HEK293 (cell line): Measurements from ENCODE around the gene NBDY.
A peak's percentile ranks its signal among the peaks of the same experiment; 100 is the strongest.
"Not testable (repeated sequence)": the region's sequence is repeated elsewhere in the genome, so short reads cannot be mapped to it uniquely, and the experiment has no call there.

ENCODE experiments used
- CTCF ChIA-PET: fragments of 350-600 bp; formaldehyde crosslinking; extraction: SDS; loops from one replicate; lab custom pipeline; 2021; ENCODE audit warnings: antibody characterized with exemption; lab: Yijun Ruan, JAX
- POLR2A ChIA-PET: fragments of 300-600 bp; formaldehyde crosslinking; extraction: SDS; loops from one replicate; lab custom pipeline; 2020; ENCODE audit warnings: antibody characterized with exemption, inconsistent platforms; lab: Yijun Ruan, JAX
- H3K27ac ChIP-seq: fragments of 200-500 bp; sonication (Bioruptor generic); 2 replicates; pipeline ENCODE4 v1.5.1; 2014; ENCODE audit warnings: low read depth, low read length, control low read depth, inconsistent platforms; ENCODE audit errors: extremely low read depth
- H3K36me3 ChIP-seq, 2 experiments: fragments of 200-500 bp in 1 of 2; sonication (Bioruptor generic) in 1 of 2; 1 replicate in 1 of 2; 2 replicates in 1 of 2; pipeline ENCODE4 v1.5.1; 2014 to 2017; ENCODE audit warnings: inconsistent platforms in 2 of 2, low read length in 2 of 2; ENCODE audit not compliant: control insufficient read depth in 2 of 2, insufficient read depth in 1 of 2
- H3K4me1 ChIP-seq: fragments of 200-500 bp; sonication (Bioruptor generic); 2 replicates; pipeline ENCODE4 v1.5.1; 2014; ENCODE audit warnings: mild to moderate bottlenecking, low read length, inconsistent platforms; ENCODE audit not compliant: control insufficient read depth, insufficient read depth
- H3K4me3 ChIP-seq: 2 replicates; pipeline ENCODE4 v1.5.1; 2011; ENCODE audit warnings: low read depth, mild to moderate bottlenecking, control low read depth, low read length, moderate library complexity
- H3K9me3 ChIP-seq: fragments of 200-500 bp; sonication (Bioruptor generic); 2 replicates; pipeline ENCODE4 v1.5.1; 2014; ENCODE audit warnings: low read depth, low read length, inconsistent platforms; ENCODE audit not compliant: control insufficient read depth, insufficient read depth
- KLF9 ChIP-seq: fragments of 450-650 bp; formaldehyde crosslinking; IDR thresholded peaks from 2 replicates; pipeline ENCODE4 v1.5.1; 2016; ENCODE audit warnings: missing biosample characterization, missing genetic modification characterization, low read depth
- MZF1 ChIP-seq: fragments of 450-650 bp; formaldehyde crosslinking; IDR thresholded peaks from 2 replicates; pipeline ENCODE4 v1.5.1; 2017; ENCODE audit warnings: missing biosample characterization, missing genetic modification characterization, borderline replicate concordance
- PRDM1 ChIP-seq: fragments of 450-650 bp; formaldehyde crosslinking; IDR thresholded peaks from 2 replicates; pipeline ENCODE4; 2016; ENCODE audit warnings: missing biosample characterization, missing genetic modification characterization
- SP3 ChIP-seq: fragments of 450-650 bp; formaldehyde crosslinking; IDR thresholded peaks from 2 replicates; pipeline ENCODE4 v1.5.1; 2016; ENCODE audit warnings: missing biosample characterization, missing genetic modification characterization
- ZNF514 ChIP-seq: fragments of 450-650 bp; formaldehyde crosslinking; IDR thresholded peaks from 2 replicates; pipeline ENCODE4 v1.5.1; 2016; ENCODE audit warnings: missing biosample characterization, missing genetic modification characterization
- ZNF560 ChIP-seq: fragments of 450-650 bp; formaldehyde crosslinking; IDR thresholded peaks from 2 replicates; pipeline ENCODE4 v1.5.1; 2017; ENCODE audit warnings: missing biosample characterization, missing genetic modification characterization, borderline replicate concordance
- ZNF623 ChIP-seq: fragments of 450-650 bp; formaldehyde crosslinking; IDR thresholded peaks from 2 replicates; pipeline ENCODE4 v1.5.1; 2016; ENCODE audit warnings: missing biosample characterization, missing genetic modification characterization
- TF ChIP-seq, protein P1 (sequence below): fragments of 450-650 bp; formaldehyde crosslinking; IDR thresholded peaks from 2 replicates; pipeline ENCODE4 v1.5.1; 2016; ENCODE audit warnings: missing biosample characterization, missing genetic modification characterization
- TF ChIP-seq, protein P2 (sequence below): fragments of 450-650 bp; formaldehyde crosslinking; IDR thresholded peaks from 2 replicates; pipeline ENCODE4 v1.5.1; 2017; ENCODE audit warnings: missing biosample characterization, missing genetic modification characterization
- TF ChIP-seq, protein P3 (sequence below): fragments of 450-650 bp; formaldehyde crosslinking; IDR thresholded peaks from 2 replicates; pipeline ENCODE4 v1.5.1; 2016; ENCODE audit warnings: missing biosample characterization, missing genetic modification characterization

The NBDY gene

DNA sequence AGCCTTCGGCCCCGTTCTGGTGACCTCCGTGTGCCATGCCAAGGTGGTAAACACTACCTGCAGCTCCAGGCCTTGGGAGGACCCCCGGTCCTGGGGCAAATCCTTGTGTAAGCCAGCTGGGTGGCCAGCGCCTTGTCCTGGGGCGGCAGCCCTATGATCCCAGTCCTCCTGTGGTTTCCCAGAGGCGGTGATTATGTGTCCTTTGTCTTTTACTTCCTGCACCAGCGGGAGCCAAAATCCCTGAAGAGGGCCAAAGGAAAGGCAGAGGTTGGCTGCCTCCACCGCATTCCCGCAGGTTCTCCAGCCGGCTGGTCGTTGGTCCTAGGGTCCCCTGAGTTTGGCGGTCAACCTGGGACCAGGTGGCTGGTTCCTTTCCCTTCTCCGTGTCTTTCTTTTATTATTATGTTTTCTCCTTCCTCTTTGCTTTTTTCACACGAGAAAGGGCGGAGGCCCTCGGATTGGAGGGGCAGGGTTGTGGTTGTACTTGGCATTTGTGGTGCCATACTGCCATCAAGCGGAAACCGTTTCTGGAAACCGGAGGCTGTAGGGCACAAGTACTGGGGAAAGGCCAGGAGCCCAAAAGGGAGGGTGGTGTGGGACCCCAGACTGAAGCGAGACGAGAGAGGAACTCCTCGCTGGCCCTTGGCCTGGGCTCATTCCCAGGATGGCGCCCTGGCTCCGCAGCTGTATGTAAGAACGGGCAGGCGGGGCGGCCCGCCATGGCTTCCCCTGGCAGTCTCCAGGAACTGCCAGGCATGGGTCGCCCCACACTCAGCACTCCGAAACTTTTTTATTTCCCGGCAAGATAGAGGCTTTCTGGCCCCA is 49.3 kb downstream of the NBDY start:
- CTCF ChIA-PET, POLR2A ChIA-PET, H3K27ac ChIP-seq, H3K4me3 ChIP-seq, H3K4me1 ChIP-seq, H3K9me3 ChIP-seq, H3K36me3 ChIP-seq: not testable (repeated sequence)

DNA sequence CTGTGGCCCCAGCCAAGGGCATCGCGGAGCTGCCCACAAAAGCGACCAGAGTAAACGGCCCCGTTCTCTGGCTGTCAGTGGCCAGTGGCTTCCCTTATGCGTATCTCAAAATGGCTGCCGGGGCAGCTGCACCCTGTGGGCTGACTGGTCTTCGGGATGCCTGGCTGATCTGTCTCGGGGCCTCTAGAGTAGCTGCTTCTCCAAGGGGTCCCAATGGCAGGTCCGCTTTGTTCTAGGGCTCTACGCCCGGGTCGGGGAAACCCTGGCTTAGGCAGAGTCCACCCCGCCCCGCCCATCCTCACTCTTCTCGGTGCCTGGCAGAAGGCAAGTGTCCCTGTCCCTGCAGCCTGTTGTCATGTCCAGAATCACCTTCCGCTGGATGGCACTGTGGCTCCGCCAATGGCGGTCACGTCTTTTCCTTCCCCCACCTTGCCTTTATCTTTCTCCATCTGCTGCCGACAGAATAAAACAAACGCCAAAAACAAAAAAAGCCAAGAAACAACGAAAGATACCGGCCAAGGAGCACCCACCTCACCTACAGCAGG is 50.0 kb downstream of the NBDY start:
- H3K27ac ChIP-seq, H3K4me1 ChIP-seq, POLR2A ChIA-PET, H3K36me3 ChIP-seq, H3K9me3 ChIP-seq, CTCF ChIA-PET, H3K4me3 ChIP-seq: not testable (repeated sequence)

DNA sequence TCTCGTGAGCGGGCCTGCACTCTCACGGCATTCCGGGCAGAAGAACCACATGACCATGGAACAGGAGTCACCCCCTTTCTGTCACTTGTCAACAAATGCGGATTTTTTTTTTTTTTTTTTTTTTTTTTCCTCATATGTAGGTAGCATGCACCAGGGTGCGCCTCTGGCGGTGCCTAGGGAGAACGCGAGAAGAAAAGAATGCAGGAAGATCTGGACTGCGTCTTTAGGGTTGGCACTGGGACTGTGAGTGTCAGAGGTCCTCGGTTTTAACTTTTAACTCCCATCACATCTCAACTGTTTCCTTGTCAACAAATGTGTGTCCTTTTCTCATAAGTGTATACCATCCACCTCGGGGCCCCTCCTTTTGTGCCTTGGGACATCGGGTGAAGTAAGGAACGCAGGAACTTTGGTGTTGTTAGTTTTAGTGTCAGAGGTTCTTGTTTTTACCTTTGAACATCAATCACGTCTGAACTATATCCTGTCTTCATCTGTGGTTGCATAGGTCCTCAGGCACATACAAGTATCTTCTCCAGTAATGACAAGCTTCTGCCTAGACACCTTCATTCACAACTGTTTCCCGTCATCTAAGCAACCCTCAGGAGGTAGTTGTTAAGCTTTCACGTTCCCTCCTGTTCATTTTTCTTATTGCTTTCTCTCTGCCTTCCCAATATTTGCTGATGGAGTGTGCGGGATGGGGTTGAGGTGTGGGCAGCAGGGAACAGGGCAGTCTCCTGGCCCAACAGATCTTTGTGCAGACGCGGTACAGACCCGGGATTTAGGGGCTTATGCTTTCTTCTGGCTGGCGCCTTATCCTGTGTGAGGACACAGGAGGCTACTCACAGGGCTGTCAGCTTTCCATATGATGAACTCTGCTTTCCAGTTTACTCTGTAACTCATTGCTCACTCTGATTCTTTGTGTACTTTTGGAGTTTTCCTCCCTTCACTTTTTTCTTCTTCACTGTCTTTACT is 51.9 kb downstream of the NBDY start:
- POLR2A ChIA-PET, H3K27ac ChIP-seq, H3K4me1 ChIP-seq, H3K36me3 ChIP-seq, H3K9me3 ChIP-seq, H3K4me3 ChIP-seq: not testable (repeated sequence)
- CTCF ChIA-PET = interaction anchor here (0.6 to 0.7 kb wide), 2 partner anchors 14 to 22 kb away, joined by 4 to 6 read pairs; no protein-coding TSS in a partner anchor

DNA sequence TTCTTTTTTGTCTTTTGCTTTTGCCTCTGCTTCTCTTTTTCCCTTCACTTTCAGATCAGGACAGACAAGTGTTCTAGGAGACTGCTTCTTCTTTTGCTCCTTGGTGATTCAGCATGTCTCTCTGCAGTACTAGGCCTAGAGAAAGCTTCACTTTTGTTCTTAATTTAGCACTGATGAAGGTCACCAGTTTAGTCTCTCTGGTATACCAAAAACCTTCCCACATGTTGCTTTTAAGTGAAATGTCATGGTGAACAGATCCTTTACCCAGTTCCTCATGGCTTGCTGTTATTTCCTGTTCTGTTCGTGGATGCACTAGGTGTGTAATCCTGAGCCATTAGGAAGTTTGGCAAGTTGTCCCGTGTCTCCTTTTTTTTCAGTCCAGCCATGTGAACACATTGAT is 53.3 kb downstream of the NBDY start:
- no peak for TF ChIP-seq ZNF560
- TF ChIP-seq PRDM1 (tag by site-specific recombination) = peak; percentile 51
- TF ChIP-seq, all 188 proteins: peak for 1
- peaks cover 0 to 13% of the 10 kb centered on the region in 2 experiments; a peak in 1 of 3 replicates for H3K36me3 ChIP-seq
- ChIA-PET POLR2A (no interaction called here), CTCF (interaction anchor here (0.7 kb wide), 2 partner anchors 17 to 48 kb away, joined by 3 to 4 read pairs; no protein-coding TSS in a partner anchor)
- no peaks in the 10 kb centered on the region for H3K4me1 ChIP-seq
- H3K9me3 ChIP-seq = no peaks in the 10 kb centered on the region
- no peak overlapping the region for H3K4me3 ChIP-seq
- H3K27ac ChIP-seq = no peak overlapping the region

DNA sequence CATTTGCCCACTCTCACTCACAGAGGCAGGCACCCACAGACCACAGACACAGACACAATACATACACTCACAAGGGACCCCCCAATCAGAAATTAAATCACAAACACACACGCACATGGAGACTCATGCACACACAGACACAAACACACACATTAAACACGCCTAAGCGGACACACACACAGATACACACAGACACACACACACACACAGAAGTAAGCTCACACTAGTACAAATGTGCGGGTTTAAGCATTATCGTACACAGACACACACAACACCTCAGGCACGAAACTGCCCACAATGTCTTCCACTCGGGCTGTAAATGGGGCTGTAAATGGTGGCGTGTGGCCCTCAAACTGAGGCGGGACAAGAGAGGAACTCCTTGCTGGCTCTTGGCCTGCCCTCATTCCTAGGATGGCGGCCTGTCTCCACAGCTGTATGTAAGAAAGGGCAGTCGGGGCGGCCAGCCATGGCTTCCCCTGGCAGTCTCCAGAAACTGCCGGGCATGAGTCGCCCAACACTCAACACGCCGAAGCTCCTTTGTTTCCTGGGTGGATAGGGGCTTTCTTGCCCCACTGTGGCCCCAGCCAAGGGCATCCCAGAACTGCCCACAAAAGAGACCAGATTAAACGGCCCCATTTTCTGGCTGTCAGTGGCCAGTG is 53.9 kb downstream of the NBDY start:
- H3K27ac ChIP-seq = peak overlapping the region; percentile 73
- H3K36me3 ChIP-seq = peaks cover 0 to 15% of the 10 kb centered on the region in 2 experiments; a peak in 1 of 3 replicates
- no peaks in the 10 kb centered on the region for H3K4me1 ChIP-seq
- ChIA-PET POLR2A (no interaction called here), CTCF (interaction anchor here (0.6 to 0.8 kb wide), 6 partner anchors 16 to 1697 kb away, joined by 3 to 6 read pairs (median 4); no protein-coding TSS in a partner anchor)
- H3K4me3 ChIP-seq = peak overlapping the region; percentile 41
- TF ChIP-seq KLF9 (tag by site-specific recombination) = no peak
- no peak for TF ChIP-seq ZNF514
- no peak for TF ChIP-seq SP3 (tag by site-specific recombination)
- TF ChIP-seq MZF1 (tag by site-specific recombination) = no peak
- TF ChIP-seq, protein P1, sequence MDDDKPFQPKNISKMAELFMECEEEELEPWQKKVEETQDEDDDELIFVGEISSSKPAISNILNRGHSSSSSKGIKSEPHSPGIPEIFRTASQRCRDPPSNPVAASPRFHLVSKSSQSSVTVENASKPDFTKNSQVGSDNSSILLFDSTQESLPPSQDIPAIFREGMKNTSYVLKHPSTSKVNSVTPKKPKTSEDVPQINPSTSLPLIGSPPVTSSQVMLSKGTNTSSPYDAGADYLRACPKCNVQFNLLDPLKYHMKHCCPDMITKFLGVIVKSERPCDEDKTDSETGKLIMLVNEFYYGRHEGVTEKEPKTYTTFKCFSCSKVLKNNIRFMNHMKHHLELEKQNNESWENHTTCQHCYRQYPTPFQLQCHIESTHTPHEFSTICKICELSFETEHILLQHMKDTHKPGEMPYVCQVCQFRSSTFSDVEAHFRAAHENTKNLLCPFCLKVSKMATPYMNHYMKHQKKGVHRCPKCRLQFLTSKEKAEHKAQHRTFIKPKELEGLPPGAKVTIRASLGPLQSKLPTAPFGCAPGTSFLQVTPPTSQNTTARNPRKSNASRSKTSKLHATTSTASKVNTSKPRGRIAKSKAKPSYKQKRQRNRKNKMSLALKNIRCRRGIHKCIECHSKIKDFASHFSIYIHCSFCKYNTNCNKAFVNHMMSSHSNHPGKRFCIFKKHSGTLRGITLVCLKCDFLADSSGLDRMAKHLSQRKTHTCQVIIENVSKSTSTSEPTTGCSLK (tag by site-specific recombination) = no peak
- no peak for TF ChIP-seq ZNF623
- TF ChIP-seq, protein P2, sequence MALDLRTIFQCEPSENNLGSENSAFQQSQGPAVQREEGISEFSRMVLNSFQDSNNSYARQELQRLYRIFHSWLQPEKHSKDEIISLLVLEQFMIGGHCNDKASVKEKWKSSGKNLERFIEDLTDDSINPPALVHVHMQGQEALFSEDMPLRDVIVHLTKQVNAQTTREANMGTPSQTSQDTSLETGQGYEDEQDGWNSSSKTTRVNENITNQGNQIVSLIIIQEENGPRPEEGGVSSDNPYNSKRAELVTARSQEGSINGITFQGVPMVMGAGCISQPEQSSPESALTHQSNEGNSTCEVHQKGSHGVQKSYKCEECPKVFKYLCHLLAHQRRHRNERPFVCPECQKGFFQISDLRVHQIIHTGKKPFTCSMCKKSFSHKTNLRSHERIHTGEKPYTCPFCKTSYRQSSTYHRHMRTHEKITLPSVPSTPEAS = peak; percentile 76
- TF ChIP-seq, protein P3, sequence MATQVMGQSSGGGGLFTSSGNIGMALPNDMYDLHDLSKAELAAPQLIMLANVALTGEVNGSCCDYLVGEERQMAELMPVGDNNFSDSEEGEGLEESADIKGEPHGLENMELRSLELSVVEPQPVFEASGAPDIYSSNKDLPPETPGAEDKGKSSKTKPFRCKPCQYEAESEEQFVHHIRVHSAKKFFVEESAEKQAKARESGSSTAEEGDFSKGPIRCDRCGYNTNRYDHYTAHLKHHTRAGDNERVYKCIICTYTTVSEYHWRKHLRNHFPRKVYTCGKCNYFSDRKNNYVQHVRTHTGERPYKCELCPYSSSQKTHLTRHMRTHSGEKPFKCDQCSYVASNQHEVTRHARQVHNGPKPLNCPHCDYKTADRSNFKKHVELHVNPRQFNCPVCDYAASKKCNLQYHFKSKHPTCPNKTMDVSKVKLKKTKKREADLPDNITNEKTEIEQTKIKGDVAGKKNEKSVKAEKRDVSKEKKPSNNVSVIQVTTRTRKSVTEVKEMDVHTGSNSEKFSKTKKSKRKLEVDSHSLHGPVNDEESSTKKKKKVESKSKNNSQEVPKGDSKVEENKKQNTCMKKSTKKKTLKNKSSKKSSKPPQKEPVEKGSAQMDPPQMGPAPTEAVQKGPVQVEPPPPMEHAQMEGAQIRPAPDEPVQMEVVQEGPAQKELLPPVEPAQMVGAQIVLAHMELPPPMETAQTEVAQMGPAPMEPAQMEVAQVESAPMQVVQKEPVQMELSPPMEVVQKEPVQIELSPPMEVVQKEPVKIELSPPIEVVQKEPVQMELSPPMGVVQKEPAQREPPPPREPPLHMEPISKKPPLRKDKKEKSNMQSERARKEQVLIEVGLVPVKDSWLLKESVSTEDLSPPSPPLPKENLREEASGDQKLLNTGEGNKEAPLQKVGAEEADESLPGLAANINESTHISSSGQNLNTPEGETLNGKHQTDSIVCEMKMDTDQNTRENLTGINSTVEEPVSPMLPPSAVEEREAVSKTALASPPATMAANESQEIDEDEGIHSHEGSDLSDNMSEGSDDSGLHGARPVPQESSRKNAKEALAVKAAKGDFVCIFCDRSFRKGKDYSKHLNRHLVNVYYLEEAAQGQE (tag by site-specific recombination) = no peak
- no peaks in the 10 kb centered on the region for H3K9me3 ChIP-seq
